Bronchial epithelial cell (primary cell): ENCODE measurements around the gene MMP21. TPM values are rescaled to one million over a fixed set of nuclear protein-coding genes. Genes with fewer than 3 reads are reported as not detected.

ENCODE experiments used
- DNase-seq: peaks from one replicate; pipeline ENCODE4 v3.0.0-alpha.2; 2010; ENCODE audit warnings: low read depth
- FAIRE-seq: peaks from 2 replicates; lab custom pipeline; 2011; peaks lifted over from hg19 to GRCh38; lab: Jason Lieb, UNC
- H3K27me3 ChIP-seq: 2 replicates; pipeline ENCODE4 v1.5.1; 2011; ENCODE audit warnings: low read length; ENCODE audit not compliant: control insufficient read depth, insufficient read depth
- H3K36me3 ChIP-seq: 2 replicates; pipeline ENCODE4 v1.5.1; 2011; ENCODE audit warnings: low read length; ENCODE audit not compliant: control insufficient read depth, insufficient read depth
- H3K4me3 ChIP-seq: 2 replicates; pipeline ENCODE4 v1.5.1; 2011; ENCODE audit warnings: mild to moderate bottlenecking, low read depth, low read length, control low read depth
- total RNA-seq: library from RNA; depleted of rRNA; stranded (reverse); fragments of >200 nt; gene quantifications from 2 replicates; pipeline ENCODE4 v1.2.1, GENCODE V29; 2014
- TF ChIP-seq, protein P1 (sequence below): IDR thresholded peaks from 2 replicates; pipeline ENCODE4 v1.5.1; 2011; ENCODE audit warnings: mild to moderate bottlenecking, moderate library complexity, low read length, control low read depth, inconsistent platforms; ENCODE audit not compliant: insufficient read depth, severe bottlenecking

The MMP21 gene
- total RNA-seq, 1 donor from 2014 or later: not detected

DNA sequence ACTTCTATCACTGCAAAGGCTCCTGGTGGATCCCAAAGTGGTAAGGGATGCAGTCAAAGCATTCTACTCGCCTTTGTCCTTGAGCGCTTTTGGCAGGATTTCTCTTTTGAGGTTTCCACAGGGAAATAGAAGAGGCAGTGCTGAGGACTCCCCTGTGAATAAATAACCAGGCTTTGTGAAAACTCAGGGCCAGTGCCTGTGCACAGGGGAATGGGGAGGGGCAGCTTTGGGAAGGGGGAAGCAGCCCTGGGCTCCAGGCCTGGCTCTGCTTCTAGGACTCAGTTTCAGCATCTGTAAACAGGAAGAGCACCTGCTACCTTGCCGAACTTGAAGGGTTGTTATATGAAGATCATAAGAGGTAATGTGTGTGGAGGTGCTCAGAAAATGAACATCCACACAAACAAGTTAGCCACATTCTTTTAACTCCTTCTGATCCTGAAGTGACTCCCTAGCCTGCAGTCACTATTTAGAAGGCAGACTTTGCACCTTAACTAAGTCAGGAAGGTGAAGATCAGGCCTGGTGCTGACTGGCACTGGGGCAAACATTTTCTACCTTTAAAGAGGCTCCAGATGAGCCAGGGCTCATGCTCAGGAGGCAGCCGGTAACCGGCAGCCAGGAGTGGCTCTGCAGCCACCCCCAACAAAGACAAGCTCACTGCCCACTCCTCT, 22.5 kb upstream of the MMP21 start:
- DNase-seq: no peak
- Histone ChIP-seq H3K4me3 (no peak overlapping the region), H3K36me3 (peaks cover 6% of the 10 kb centered on the region), H3K27me3 (no peaks in the 10 kb centered on the region)
- TF ChIP-seq, protein P1, sequence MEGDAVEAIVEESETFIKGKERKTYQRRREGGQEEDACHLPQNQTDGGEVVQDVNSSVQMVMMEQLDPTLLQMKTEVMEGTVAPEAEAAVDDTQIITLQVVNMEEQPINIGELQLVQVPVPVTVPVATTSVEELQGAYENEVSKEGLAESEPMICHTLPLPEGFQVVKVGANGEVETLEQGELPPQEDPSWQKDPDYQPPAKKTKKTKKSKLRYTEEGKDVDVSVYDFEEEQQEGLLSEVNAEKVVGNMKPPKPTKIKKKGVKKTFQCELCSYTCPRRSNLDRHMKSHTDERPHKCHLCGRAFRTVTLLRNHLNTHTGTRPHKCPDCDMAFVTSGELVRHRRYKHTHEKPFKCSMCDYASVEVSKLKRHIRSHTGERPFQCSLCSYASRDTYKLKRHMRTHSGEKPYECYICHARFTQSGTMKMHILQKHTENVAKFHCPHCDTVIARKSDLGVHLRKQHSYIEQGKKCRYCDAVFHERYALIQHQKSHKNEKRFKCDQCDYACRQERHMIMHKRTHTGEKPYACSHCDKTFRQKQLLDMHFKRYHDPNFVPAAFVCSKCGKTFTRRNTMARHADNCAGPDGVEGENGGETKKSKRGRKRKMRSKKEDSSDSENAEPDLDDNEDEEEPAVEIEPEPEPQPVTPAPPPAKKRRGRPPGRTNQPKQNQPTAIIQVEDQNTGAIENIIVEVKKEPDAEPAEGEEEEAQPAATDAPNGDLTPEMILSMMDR: no peak
- FAIRE-seq: no peak

DNA sequence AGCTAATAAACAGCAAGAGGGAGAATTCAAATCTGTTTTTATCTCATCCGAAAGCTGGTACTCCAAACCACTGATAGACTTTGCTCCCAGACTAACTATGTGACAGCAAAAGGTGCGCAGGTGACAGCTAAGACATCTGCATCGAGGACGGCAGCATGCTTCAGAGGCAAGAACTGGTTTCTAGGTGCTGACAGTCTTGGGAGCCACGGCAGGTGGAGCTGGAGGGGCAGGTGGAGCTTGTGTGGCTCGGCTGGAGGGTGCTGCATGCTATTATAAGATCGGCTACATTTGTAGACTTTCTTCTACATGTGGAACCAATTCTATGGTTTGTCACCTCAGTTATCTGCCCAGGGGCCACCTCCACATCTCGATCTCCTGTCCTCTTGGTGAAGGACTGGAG, 21.8 kb upstream of the MMP21 start:
- TF ChIP-seq, protein P1: no peak
- no peak overlapping the region for H3K4me3 ChIP-seq
- peaks cover 3% of the 10 kb centered on the region for H3K36me3 ChIP-seq
- no peak for DNase-seq
- H3K27me3 ChIP-seq: no peaks in the 10 kb centered on the region
- FAIRE-seq: peak; percentile 62

DNA sequence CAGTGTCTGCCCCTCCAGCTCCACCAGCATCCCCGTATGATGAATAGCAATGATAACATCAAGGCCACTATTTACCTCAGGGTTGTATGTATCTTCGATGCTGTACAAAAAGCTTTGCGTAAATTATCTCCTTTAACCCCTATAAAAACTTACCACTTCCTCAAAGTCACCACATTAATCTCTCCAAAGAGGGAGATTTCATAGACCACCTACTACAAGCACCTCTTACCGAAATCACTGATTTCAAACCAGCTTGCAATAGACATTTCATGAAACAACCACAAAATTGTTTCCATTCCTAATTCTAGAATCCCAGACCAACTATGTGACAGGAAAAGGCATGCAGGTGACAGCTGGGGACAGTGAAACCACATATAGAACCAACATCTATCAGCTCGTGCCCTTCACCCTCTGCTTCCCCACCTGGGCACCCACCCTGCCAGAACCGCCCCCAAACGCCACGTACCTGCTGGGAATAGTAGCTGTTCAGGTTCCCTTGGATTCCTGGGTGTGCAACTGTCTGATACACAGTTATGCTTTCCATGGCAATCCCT, 20.1 kb upstream of the MMP21 start:
- Histone ChIP-seq H3K4me3 (no peak overlapping the region), H3K36me3 (peaks cover 6% of the 10 kb centered on the region), H3K27me3 (no peaks in the 10 kb centered on the region)
- TF ChIP-seq, protein P1: no peak
- DNase-seq (no peak), FAIRE-seq (no peak)

DNA sequence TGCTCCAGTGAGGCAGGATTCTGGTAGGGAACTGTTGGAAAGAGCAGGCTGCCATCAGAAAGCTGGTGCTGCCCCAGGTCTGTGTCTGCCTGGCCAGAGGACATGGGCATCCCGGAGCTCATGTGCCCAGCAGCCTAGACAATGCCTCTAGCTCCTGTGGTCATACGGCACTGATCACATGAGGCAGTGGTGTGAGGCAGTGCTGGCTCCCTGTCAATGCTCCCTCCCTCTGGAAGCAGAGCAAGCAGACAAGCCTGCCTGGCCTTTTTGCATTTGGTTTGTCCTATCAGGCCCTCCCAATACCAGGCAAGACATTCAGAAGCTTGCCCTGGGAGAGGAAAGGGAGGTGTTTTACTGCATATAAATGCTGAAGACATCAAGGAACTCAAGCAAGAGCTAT, 19.5 kb upstream of the MMP21 start:
- TF ChIP-seq, protein P1: no peak
- peaks cover 6% of the 10 kb centered on the region for H3K36me3 ChIP-seq

DNA sequence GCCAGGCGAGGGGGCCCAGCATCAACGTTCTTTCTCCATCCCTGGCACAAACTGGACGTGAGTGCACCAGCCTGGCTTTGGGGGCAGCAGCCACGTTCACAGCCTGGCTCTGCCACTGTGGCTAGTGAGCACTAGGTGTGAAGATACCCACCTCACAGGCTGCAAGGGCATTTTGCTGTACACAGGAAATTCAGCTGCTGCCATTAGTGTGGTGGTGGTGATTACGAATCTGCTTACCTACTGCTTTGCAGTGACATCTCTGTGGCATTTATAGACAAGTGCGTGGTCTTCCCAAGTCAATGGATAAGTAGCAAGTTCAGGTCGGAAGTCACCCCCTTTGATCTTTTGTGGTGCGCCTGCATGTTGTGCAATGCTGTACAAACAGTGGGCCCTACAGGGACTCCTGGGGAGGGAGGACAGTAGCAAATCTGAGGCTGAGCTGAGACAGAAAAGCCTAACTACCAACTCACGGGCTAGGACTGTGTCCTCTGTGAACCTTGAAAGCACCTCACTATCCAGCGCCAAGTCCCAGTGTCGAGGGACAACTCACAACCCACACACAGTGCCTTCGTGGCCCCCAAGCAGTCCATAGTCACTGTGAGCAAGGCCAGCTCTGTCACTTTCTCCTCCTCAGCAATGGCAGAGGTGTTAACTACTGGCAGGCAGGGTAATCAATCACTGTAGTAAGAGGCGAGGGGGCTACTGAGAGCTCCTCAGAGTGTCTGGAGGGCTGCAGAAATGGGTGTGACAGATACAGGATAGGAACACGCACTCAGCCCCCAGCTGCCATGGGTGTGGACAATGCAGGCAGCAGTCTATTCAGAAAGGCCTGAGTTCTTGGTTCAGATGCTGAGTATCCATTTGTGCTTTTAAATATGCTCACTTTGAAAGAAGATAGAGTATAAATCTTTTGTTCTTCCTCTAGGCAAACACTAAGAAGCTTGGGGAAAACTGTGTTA, 17.0 kb upstream of the MMP21 start:
- TF ChIP-seq, protein P1: no peak
- peak; percentile 72 for FAIRE-seq
- Histone ChIP-seq H3K36me3 (peaks cover 6% of the 10 kb centered on the region), H3K27me3 (no peaks in the 10 kb centered on the region), H3K4me3 (no peak overlapping the region)
- DNase-seq: no peak

More for the DNA sequence above, 19.5 kb upstream of the MMP21 start:
- no peaks in the 10 kb centered on the region for H3K27me3 ChIP-seq
- FAIRE-seq (no peak), DNase-seq (no peak)
- H3K4me3 ChIP-seq: no peak overlapping the region
